Hippocampal formation (tissue), 2 donors: Measurements from ENCODE around the gene SLC22A15.
"Not testable (repeated sequence)": the region's sequence is repeated elsewhere in the genome, so short reads cannot be mapped to it uniquely, and the experiment has no call there.

Source experiments
- DNase-seq, 2 donors: peaks; one replicate each; lab custom pipeline; 2025; lab: John Stamatoyannopoulos, UW

SLC22A15 gene

GRCh38 chr1:115976062-115976920 lies at the start of gene SLC22A15:
Gene SLC22A15 (plus strand): TSS chr1:115976513. CDS start chr1:115976628, 115 bp downstream.
- peak; percentile 71 to 76 for DNase-seq

- DNase-seq, result no peak
These were observed 48.3 kb upstream of the SLC22A15 start for GRCh38 chr1:115927971-115928370.

GRCh38 chr1:115929881-115930280 lies 46.4 kb upstream of the SLC22A15 start:
- DNase-seq, result no peak

- DNase-seq, result no peak
These were observed 42.7 kb upstream of the SLC22A15 start for GRCh38 chr1:115933625-115934024.

DNA sequence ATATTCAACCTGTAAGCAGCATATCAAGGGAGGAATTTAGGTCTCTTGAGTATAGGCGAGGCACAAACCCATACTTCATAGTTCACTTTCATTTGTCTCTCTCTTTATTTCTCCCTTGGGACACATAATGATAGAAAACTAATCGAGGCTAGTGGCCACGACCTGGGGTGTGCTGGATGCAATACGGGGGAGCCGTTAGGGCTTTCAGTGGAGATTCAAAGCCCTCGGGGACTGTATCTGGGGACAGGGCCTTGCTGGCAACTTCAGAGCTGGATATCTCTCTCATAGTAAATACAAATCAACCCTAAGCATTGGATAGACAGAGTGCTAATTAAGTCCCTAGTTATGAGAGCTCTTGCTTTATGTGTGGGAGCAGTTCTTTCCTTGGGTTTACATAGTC lies 36.9 kb upstream of the SLC22A15 start:
- DNase-seq, result no peak

GRCh38 chr1:115946116-115946515 lies 30.2 kb upstream of the SLC22A15 start:
- DNase-seq, result no peak

DNA sequence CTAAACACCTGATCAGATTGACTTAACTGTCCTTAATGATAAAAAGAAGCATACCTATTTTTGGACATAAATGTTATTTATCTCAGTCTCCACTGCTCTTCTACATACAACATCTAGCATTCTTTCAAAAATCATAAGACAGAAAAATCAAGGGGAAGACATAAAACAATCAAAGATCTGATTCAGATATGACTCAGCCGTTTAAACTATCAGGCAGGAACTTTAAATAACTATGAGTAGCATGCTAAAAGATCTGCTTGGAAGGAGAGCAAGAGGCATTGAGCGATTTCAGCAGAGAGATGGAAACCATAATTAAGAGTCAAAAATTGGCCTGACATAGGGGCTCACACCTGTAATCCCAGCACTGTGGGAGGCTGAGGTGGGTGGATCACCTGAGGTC lies 27.2 kb upstream of the SLC22A15 start:
- DNase-seq, result no peak

DNA sequence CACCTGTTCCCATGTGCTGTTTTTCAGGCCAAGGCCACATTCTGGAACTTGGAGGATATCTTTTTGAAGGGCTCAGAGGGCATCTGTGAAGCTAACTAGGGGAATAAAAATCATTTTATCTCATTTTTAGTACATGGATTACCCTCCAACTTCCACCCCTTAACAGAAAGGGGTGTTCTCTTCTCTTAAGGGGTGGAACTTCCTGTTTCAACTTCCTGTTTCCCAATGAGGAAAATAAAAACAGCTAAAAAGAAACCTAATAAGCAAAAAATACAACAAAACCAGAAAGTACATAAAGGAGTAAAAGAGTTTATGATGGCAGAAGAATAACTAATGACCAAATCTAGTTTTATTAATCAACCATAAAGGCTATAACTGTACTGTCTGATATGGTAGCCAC lies 24.8 kb upstream of the SLC22A15 start:
- no peak for DNase-seq

- DNase-seq, result no peak
These were observed 23.8 kb upstream of the SLC22A15 start for GRCh38 chr1:115952547-115952946.

DNA sequence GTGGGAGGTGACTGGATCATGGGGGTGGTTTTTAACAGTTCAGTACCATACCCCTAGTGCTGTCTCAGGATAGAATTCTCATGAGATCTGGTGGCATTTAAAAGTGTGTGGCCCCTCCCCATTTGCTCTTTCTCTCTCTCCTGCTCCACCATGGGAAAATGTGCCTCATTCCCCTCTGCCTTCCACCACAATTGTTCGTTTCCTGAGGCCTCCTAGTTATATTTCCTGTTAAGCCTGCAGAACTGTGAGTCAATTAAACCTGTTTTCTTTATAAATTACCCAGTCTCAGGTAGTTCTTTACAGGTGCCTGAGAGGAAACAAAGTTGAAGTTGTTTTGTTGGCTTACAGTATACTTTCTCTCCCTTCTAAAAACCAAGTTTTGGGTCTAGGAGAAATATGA lies 23.1 kb upstream of the SLC22A15 start:
- no peak for DNase-seq

DNA sequence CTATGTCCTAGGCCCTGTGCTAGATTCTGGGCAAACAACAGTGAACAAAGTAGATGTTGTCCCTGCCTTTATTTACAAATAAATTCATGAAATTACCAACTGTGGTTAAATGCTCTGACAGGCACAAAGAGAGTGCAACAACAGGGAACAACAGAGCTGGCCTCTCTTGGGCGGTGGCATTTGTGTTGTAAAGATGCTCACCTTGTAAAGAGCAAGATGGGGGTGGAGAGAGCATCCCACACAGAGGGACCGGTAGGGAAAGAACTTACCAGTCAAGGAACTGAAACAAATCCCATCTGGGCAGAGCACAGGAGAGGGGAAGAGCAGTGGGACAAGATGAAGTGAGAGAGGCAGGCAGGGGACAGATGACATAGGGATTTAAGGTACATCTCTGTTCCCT lies 21.6 kb upstream of the SLC22A15 start:
- DNase-seq, result no peak

DNA sequence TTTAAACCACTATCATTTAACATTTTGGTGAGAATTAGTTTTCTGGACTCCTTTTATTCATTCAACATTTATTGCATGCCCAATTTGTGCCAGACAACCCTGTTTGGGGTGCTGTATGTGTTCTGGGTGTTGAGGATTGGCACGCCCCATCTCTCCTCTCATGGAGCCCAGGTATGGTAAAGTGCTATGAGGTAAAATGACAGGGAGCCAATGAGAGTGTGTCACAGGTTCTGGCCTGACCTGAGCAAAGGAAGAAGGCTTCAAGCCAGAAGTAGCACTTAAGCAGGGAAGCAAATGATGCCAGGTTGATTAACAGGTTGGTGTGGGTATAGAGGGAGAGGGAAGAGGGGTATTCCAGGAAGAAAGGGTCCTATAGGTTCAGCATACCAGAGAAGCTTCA lies 21.1 kb upstream of the SLC22A15 start:
- DNase-seq, result no peak

DNA sequence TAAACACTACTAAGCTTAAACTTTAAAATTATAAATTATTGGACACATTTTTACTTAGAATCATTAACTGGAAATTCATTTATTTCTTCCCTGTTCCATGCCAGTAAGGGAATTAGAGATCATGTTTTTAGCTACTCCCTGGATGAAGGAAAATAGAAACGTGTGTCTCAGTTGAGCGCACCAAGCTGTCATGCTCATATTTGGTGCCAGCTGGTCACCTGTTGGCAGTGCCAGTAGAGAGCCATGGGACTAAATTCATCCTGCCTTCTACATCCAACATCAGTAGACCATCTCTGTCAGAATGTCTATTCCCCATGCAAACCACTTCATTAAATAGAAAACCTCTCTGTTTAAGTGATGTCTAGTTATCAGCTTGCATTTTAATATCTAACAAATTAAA lies 17.4 kb upstream of the SLC22A15 start:
- no peak for DNase-seq

GRCh38 chr1:115969509-115969908 lies 6.8 kb upstream of the SLC22A15 start:
- no peak for DNase-seq

DNA sequence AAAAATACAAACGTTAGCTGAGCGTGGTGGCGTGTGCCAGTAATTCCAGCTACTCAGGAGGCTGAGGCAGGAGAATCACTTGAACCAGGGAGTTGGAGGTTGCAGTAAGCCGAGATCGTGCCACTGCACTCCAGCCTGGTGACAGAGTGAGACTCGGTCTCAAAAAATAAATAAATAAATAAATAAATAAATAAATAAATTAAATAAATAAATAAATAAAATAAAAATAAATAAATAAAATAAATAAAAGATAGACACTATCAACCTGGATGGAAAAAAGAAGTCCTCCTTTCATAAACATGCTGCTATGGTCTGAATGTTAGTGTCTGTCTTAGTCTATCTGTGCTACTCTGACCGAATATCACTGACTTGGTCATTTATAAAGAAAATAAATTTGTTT lies 4.5 kb upstream of the SLC22A15 start:
- DNase-seq, result not testable (repeated sequence)

DNA sequence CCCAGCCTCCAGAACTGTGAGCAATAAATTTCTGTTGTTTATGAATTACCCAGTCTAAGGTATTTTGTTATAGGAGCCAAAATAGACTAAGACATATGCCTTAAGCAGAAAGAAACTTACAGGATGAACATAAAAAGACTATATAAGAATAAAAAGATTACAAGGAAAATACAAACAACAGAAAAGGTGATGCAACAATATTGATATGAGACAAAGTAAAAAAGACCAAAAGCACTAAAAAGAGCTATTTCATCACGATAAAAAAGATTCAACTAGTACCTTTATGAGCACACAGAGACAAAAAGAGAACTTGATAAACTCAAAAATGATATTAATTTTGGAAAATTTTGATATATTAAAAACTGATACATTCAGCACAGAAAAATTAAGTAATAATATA lies 3.2 kb upstream of the SLC22A15 start:
- DNase-seq, result no peak

GRCh38 chr1:115975569-115976061 lies 698 bp upstream of the SLC22A15 start:
- no peak for DNase-seq

- peak; percentile 47 to 60 for DNase-seq
These were observed 697 bp downstream of the SLC22A15 start for GRCh38 chr1:115976921-115977498.

DNA sequence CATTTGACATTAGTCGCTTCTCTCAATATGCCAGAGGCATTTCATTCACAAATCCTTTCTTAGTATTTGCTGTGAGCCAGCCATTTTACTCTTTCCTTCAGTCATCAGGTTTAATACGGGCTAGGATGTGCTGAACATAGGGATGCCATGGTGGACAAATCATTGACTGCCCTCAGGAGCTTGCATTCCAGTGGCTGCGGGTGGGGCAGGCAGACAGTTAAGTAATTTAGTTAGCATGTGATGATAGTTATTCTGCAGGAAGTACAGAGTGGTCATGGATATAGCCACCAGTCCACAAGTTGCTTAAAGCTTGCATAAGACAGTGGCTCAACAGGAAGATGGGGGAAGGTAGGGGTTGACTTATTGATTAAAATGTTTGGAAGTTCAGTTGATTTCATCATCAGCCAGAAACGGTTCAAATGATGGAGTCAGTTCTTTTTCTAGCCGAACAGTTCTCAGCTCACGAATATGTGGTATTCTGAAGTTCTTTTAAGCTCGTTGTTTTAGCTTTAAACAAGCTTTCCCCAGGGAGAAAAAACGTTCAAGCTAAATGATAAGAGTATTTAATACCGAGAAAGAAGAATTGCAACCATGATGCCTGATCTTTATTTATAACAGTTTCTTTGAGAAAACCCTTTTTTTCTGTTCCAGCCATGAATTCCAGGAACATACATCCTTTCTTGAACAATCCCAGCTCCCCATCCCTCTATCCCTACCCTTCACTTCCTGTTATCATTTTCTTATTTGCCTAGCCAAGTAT lies 1.4 kb downstream of the SLC22A15 start:
- peak; percentile 47 to 60 for DNase-seq

GRCh38 chr1:115978292-115978941 lies 2.1 kb downstream of the SLC22A15 start:
- DNase-seq, result peak in 1 of 2 donors; percentile 37

- DNase-seq, result no peak
These were observed 3.8 kb downstream of the SLC22A15 start for GRCh38 chr1:115980156-115980555.
